Measurements from ENCODE around the gene RBM5.

- TF ChIP-seq, protein P1, sequence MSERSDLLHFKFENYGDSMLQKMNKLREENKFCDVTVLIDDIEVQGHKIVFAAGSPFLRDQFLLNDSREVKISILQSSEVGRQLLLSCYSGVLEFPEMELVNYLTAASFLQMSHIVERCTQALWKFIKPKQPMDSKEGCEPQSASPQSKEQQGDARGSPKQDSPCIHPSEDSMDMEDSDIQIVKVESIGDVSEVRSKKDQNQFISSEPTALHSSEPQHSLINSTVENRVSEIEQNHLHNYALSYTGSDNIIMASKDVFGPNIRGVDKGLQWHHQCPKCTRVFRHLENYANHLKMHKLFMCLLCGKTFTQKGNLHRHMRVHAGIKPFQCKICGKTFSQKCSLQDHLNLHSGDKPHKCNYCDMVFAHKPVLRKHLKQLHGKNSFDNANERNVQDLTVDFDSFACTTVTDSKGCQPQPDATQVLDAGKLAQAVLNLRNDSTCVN (tag by site-specific recombination; optimal IDR thresholded peaks at IDR 0.05), result no peak
- TF ChIP-seq ZNF274 (IDR thresholded peaks at IDR 0.05; ENCODE audit: low read length) (no peak), ZNF274 (tag by site-specific recombination; IDR thresholded peaks at IDR 0.05; ENCODE audit: borderline replicate concordance) (no peak), ZFP37 (tag by site-specific recombination; IDR thresholded peaks at IDR 0.05) (no peak), ZNF777 (tag by site-specific recombination; IDR thresholded peaks at IDR 0.05; ENCODE audit: borderline replicate concordance) (no peak), ZNF629 (tag by site-specific recombination; IDR thresholded peaks at IDR 0.05) (no peak), SP2 (tag by site-specific recombination; IDR thresholded peaks at IDR 0.05) (no peak), ZNF138 (tag by site-specific recombination; IDR thresholded peaks at IDR 0.05; ENCODE audit: borderline replicate concordance) (no peak), ZNF394 (tag by site-specific recombination; IDR thresholded peaks at IDR 0.05; ENCODE audit: borderline replicate concordance) (no peak), TCF7L2 (IDR thresholded peaks at IDR 0.05; ENCODE audit: borderline replicate concordance, low read depth, low read length) (no peak)
These were observed 41.3 kb upstream of the RBM5 start for GRCh38 chr3:50047426-50047825.

All from HEK293 (cell line).